ENCODE measurements around the gene SPC24.

DNA sequence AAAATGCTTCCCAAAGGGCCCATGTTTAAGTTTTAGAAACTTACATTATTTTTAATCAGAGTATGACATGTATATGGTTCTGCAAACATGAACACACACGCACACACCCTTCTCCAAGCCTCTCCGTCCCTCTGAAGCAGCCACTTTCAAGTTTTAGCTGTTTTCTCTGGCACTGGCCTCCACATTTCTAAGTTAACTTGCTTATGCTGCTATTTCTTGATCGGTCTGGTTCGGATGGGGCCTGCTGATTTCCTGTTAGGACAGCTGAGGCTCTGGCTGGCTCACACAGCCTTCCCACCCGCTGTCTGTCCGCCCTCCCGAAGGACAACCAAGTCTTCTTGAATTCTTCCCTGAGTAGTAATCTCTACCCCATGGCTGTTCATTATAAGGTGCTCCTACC lies 4.4 kb downstream of the SPC24 start:
- TF ChIP-seq, protein P1, sequence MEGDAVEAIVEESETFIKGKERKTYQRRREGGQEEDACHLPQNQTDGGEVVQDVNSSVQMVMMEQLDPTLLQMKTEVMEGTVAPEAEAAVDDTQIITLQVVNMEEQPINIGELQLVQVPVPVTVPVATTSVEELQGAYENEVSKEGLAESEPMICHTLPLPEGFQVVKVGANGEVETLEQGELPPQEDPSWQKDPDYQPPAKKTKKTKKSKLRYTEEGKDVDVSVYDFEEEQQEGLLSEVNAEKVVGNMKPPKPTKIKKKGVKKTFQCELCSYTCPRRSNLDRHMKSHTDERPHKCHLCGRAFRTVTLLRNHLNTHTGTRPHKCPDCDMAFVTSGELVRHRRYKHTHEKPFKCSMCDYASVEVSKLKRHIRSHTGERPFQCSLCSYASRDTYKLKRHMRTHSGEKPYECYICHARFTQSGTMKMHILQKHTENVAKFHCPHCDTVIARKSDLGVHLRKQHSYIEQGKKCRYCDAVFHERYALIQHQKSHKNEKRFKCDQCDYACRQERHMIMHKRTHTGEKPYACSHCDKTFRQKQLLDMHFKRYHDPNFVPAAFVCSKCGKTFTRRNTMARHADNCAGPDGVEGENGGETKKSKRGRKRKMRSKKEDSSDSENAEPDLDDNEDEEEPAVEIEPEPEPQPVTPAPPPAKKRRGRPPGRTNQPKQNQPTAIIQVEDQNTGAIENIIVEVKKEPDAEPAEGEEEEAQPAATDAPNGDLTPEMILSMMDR (IDR thresholded peaks at IDR 0.05) = no peak
- no peak for TF ChIP-seq POLR2A (IDR thresholded peaks at IDR 0.05)
- TF ChIP-seq POLR2AphosphoS5 (IDR thresholded peaks at IDR 0.05) = no peak
- no peak for TF ChIP-seq EP300 (IDR thresholded peaks at IDR 0.05)

Data from gastroesophageal sphincter (tissue), 3 donors.